Osteoblast (primary cell): ENCODE results near the gene DIO1. TPM values are rescaled to one million over a fixed set of nuclear protein-coding genes. Genes with fewer than 3 reads are reported as not detected.
A peak's percentile ranks its signal among the peaks of the same experiment; 100 is the strongest.

Source experiments
- DNase-seq: peaks from one replicate; pipeline ENCODE4 v3.0.0; 2011; ENCODE audit warnings: low spot score, mixed read lengths; ENCODE audit not compliant: insufficient read length; ENCODE audit errors: missing footprints
- H2AFZ ChIP-seq: 2 replicates; pipeline ENCODE4 v1.6.0; 2011; ENCODE audit warnings: mild to moderate bottlenecking, low read length
- H3K27ac ChIP-seq: 2 replicates; pipeline ENCODE4 v1.5.1; 2011; ENCODE audit warnings: mild to moderate bottlenecking, low read depth, low read length, moderate library complexity
- H3K27me3 ChIP-seq: 2 replicates; pipeline ENCODE4 v1.6.0; 2012; ENCODE audit warnings: mild to moderate bottlenecking, control low read depth, inconsistent platforms, low read length, moderate library complexity; ENCODE audit not compliant: insufficient read depth
- H3K36me3 ChIP-seq: 2 replicates; pipeline ENCODE4 v1.5.1; 2011; ENCODE audit warnings: mild to moderate bottlenecking, low read length, control low read depth, moderate library complexity; ENCODE audit not compliant: insufficient read depth
- H3K4me1 ChIP-seq: 2 replicates; pipeline ENCODE4 v1.5.1; 2011; ENCODE audit warnings: mild to moderate bottlenecking, low read length, control low read depth, moderate library complexity; ENCODE audit not compliant: insufficient read depth
- H3K4me2 ChIP-seq: 2 replicates; pipeline ENCODE4 v1.6.0; 2011; ENCODE audit warnings: mild to moderate bottlenecking, low read length; ENCODE audit not compliant: insufficient read depth
- H3K4me3 ChIP-seq: fragments of 200-600 bp; sonication (generic); 3 replicates; pipeline ENCODE4 v1.5.1; 2012; ENCODE audit warnings: mild to moderate bottlenecking, low read length, inconsistent platforms; ENCODE audit not compliant: insufficient read depth
- H3K79me2 ChIP-seq: 2 replicates; pipeline ENCODE4 v1.6.0; 2012; ENCODE audit warnings: mild to moderate bottlenecking, low read length, control low read depth, inconsistent platforms; ENCODE audit not compliant: insufficient read depth
- H3K9me3 ChIP-seq: 2 replicates; pipeline ENCODE4 v1.5.1; 2011; ENCODE audit warnings: low read depth, low read length, control low read depth
- H4K20me1 ChIP-seq: 2 replicates; pipeline ENCODE4 v1.6.0; 2012; ENCODE audit warnings: mild to moderate bottlenecking, low read length, control low read depth; ENCODE audit not compliant: insufficient read depth
- CTCF ChIP-seq: IDR thresholded peaks from 2 replicates; pipeline ENCODE4 v1.5.1; 2011; ENCODE audit warnings: mild to moderate bottlenecking, low read depth, low read length, moderate library complexity; ENCODE audit errors: extremely low read depth
- total RNA-seq: library from RNA; depleted of rRNA; stranded (reverse); fragments of >200 nt; gene quantifications from 2 replicates; pipeline ENCODE4 v1.2.3, GENCODE V29; 2012

Gene DIO1
- total RNA-seq, 1 donor = not detected

GRCh38 chr1:53905509-53905908 is 11.5 kb downstream of the DIO1 start:
- Histone ChIP-seq H3K79me2 (no peaks in the 10 kb centered on the region), H3K27me3 (no peaks in the 10 kb centered on the region), H3K4me2 (no peak overlapping the region), H2AFZ (no peak overlapping the region), H3K36me3 (no peaks in the 10 kb centered on the region), H4K20me1 (no peaks in the 10 kb centered on the region), H3K4me3 (no peak overlapping the region), H3K9me3 (no peaks in the 10 kb centered on the region), H3K4me1 (no peaks in the 10 kb centered on the region), H3K27ac (no peak overlapping the region)
- DNase-seq = no peak
- TF ChIP-seq CTCF = no peak

- no peak for TF ChIP-seq CTCF
- H3K9me3 ChIP-seq = no peaks in the 10 kb centered on the region
- H3K4me2 ChIP-seq = no peak overlapping the region
Measured at GRCh38 chr1:53906121-53906520, 12.1 kb downstream of the DIO1 start.

GRCh38 chr1:53909946-53910345 is 16.0 kb downstream of the DIO1 start:
- DNase-seq = peak; percentile 35
- Histone ChIP-seq H3K27ac (no peak overlapping the region), H3K4me2 (no peak overlapping the region)

More at GRCh38 chr1:53906121-53906520, 12.1 kb downstream of the DIO1 start:
- no peak overlapping the region for H2AFZ ChIP-seq
- no peak overlapping the region for H3K4me3 ChIP-seq
- no peaks in the 10 kb centered on the region for H3K4me1 ChIP-seq
- H3K36me3 ChIP-seq = no peaks in the 10 kb centered on the region
- no peaks in the 10 kb centered on the region for H3K79me2 ChIP-seq
- H3K27ac ChIP-seq = no peak overlapping the region
- no peaks in the 10 kb centered on the region for H3K27me3 ChIP-seq
- no peaks in the 10 kb centered on the region for H4K20me1 ChIP-seq
- peak; percentile 50 for DNase-seq

GRCh38 chr1:53911442-53911841 is 17.5 kb downstream of the DIO1 start:
- H3K36me3 ChIP-seq = peaks cover 4% of the 10 kb centered on the region
- no peak overlapping the region for H3K27ac ChIP-seq
- no peaks in the 10 kb centered on the region for H3K79me2 ChIP-seq
- no peak for TF ChIP-seq CTCF
- H3K4me2 ChIP-seq = no peak overlapping the region
- no peaks in the 10 kb centered on the region for H3K27me3 ChIP-seq
- H4K20me1 ChIP-seq = no peaks in the 10 kb centered on the region
- no peak overlapping the region for H3K4me3 ChIP-seq
- no peaks in the 10 kb centered on the region for H3K4me1 ChIP-seq
- DNase-seq = no peak
- no peaks in the 10 kb centered on the region for H3K9me3 ChIP-seq
- no peak overlapping the region for H2AFZ ChIP-seq

More at GRCh38 chr1:53909946-53910345, 16.0 kb downstream of the DIO1 start:
- no peak for TF ChIP-seq CTCF
- H3K9me3 ChIP-seq = no peaks in the 10 kb centered on the region
- no peaks in the 10 kb centered on the region for H4K20me1 ChIP-seq
- H3K36me3 ChIP-seq = peaks cover 4% of the 10 kb centered on the region
- no peaks in the 10 kb centered on the region for H3K4me1 ChIP-seq
- H2AFZ ChIP-seq = no peak overlapping the region
- no peaks in the 10 kb centered on the region for H3K27me3 ChIP-seq
- H3K79me2 ChIP-seq = no peaks in the 10 kb centered on the region
- H3K4me3 ChIP-seq = no peak overlapping the region
